Type B pancreatic cell (in vitro differentiated cells): ENCODE data around the gene CACNG8. TPM values are rescaled to one million over a fixed set of nuclear protein-coding genes. Genes with fewer than 3 reads are reported as not detected.

Experiments
- DNase-seq: peaks from one replicate; pipeline ENCODE4 v3.0.0; 2021; ENCODE audit warnings: mixed read lengths; ENCODE audit not compliant: unreplicated experiment; ENCODE audit errors: extremely low spot score
- H3K27ac Mint-ChIP-seq: 2 replicates; pipeline ENCODE4 v1.8.0; 2021; ENCODE audit warnings: mild to moderate bottlenecking, mixed read lengths
- H3K27me3 Mint-ChIP-seq: 2 replicates; pipeline ENCODE4 v1.8.0; 2021; ENCODE audit warnings: mixed read lengths
- H3K36me3 Mint-ChIP-seq: 2 replicates; pipeline ENCODE4 v1.8.0; 2021; ENCODE audit warnings: mixed read lengths
- H3K4me1 Mint-ChIP-seq: one replicate; pipeline ENCODE4 v1.8.0; 2021; ENCODE audit warnings: mixed read lengths; ENCODE audit not compliant: unreplicated experiment
- H3K4me3 Mint-ChIP-seq: 2 replicates; pipeline ENCODE4 v1.8.0; 2021; ENCODE audit warnings: mild to moderate bottlenecking, mixed read lengths
- H3K9me3 Mint-ChIP-seq: 2 replicates; pipeline ENCODE4 v1.8.0; 2021; ENCODE audit warnings: mixed read lengths
- total RNA-seq: library from RNA; stranded (reverse); gene quantifications from 2 replicates; pipeline ENCODE4 v1.2.1, GENCODE V29; 2021; ENCODE audit warnings: low replicate concordance
- TF ChIP-seq, protein P1 (sequence below): fragments of 200-600 bp; sonication (generic); conservative IDR thresholded peaks from 2 replicates; pipeline ENCODE4 v1.5.0; 2021; ENCODE audit warnings: antibody characterized with exemption, mild to moderate bottlenecking

Gene CACNG8
- total RNA-seq, 1 donor from 2014 or later = 0.97 TPM

DNA sequence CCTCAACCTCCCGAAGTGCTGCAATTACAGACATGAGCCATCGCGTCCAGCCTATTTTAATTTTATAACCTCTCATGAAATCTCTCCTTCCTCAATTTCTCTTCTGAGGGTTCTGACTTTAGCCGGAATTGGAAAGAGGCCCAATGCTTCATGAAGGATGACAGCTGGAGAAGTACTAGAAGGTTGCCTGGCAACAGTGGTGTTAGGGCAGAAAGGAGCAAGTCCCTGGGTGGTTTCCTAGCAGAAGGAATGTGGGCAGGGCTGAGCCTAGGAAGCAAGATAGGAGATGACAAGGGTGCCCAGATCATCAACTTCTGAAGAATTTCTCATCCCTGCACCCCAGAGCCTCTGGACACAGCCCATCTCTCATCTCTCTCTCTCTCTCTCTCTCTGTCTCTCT is 54.5 kb downstream of the CACNG8 start:
- Mint-ChIP-seq H3K27ac (no peak overlapping the region), H3K36me3 (no peaks in the 10 kb centered on the region), H3K27me3 (peaks cover 17% of the 10 kb centered on the region), H3K4me3 (no peak overlapping the region), H3K4me1 (no peaks in the 10 kb centered on the region), H3K9me3 (no peaks in the 10 kb centered on the region)
- DNase-seq = no peak
- TF ChIP-seq, protein P1, sequence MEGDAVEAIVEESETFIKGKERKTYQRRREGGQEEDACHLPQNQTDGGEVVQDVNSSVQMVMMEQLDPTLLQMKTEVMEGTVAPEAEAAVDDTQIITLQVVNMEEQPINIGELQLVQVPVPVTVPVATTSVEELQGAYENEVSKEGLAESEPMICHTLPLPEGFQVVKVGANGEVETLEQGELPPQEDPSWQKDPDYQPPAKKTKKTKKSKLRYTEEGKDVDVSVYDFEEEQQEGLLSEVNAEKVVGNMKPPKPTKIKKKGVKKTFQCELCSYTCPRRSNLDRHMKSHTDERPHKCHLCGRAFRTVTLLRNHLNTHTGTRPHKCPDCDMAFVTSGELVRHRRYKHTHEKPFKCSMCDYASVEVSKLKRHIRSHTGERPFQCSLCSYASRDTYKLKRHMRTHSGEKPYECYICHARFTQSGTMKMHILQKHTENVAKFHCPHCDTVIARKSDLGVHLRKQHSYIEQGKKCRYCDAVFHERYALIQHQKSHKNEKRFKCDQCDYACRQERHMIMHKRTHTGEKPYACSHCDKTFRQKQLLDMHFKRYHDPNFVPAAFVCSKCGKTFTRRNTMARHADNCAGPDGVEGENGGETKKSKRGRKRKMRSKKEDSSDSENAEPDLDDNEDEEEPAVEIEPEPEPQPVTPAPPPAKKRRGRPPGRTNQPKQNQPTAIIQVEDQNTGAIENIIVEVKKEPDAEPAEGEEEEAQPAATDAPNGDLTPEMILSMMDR = no peak

DNA sequence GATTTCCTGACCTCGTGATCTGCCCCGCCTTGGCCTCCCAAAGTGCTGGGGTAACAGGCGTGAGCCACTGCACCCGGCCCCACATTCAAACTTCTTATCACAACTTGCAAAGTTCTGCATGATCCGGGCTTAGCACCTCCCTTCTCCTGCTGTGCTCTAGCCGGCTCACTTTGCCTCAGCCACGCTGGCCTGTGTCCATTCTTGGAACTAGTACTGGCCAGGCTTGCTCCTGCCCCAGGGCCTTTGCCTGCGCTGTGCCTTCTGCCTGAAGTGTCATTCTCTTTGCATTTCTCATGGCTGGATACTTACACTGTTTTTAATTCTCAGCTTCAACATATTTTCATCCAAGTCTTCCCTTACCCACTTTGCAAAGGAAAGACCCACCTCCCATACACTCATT is 58.6 kb downstream of the CACNG8 start:
- no peaks in the 10 kb centered on the region for H3K9me3 Mint-ChIP-seq
- H3K27me3 Mint-ChIP-seq = peaks cover 9% of the 10 kb centered on the region
- no peak overlapping the region for H3K4me3 Mint-ChIP-seq
- H3K27ac Mint-ChIP-seq = no peak overlapping the region
- TF ChIP-seq, protein P1 = no peak
- H3K36me3 Mint-ChIP-seq = no peaks in the 10 kb centered on the region
- no peaks in the 10 kb centered on the region for H3K4me1 Mint-ChIP-seq
- DNase-seq = no peak

DNA sequence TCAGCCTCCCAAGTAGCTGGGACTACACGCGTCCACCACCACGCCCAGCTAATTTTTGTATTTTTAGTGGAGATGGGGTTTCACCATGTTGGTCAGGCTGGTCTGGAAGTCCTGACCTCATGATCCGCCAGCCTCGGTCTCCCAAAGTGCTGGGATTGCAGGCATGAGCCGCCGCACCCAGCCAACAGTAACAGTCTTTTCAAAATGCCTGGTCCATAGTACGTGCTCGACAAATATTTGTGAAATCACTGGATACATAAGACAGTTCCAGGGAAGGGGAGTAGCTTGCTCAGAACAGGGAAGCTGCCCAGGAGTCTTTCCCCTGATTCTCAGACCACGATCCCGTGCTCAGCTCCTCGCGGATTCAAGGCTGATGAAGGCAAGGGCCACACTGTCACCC is 59.2 kb downstream of the CACNG8 start:
- Mint-ChIP-seq H3K9me3 (no peaks in the 10 kb centered on the region), H3K27ac (no peak overlapping the region), H3K4me3 (no peak overlapping the region), H3K4me1 (no peaks in the 10 kb centered on the region), H3K36me3 (no peaks in the 10 kb centered on the region), H3K27me3 (peaks cover 9% of the 10 kb centered on the region)
- TF ChIP-seq, protein P1 = no peak
- no peak for DNase-seq

DNA sequence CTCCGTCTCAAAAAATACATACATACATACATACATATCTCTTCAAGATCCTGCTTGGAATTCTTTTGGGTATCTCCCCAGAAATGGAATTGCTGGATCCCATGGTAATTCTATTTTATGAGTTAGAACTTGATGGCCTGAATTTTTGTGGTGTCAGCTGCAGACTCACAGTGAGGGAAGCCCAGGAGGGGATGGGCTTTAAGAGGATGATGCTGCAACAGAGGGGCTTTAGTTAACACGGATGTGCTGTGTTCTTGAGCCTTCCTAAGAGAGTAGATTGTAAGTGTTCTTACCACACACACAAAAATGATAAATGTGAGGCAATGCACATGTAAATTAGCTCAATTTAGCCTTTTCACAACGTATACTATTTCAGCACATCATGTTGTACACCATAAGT is 60.5 kb downstream of the CACNG8 start:
- TF ChIP-seq, protein P1 = no peak
- Mint-ChIP-seq H3K4me1 (no peaks in the 10 kb centered on the region), H3K9me3 (no peaks in the 10 kb centered on the region), H3K4me3 (no peak overlapping the region), H3K27me3 (peaks cover 9% of the 10 kb centered on the region), H3K36me3 (no peaks in the 10 kb centered on the region), H3K27ac (no peak overlapping the region)
- DNase-seq = no peak

DNA sequence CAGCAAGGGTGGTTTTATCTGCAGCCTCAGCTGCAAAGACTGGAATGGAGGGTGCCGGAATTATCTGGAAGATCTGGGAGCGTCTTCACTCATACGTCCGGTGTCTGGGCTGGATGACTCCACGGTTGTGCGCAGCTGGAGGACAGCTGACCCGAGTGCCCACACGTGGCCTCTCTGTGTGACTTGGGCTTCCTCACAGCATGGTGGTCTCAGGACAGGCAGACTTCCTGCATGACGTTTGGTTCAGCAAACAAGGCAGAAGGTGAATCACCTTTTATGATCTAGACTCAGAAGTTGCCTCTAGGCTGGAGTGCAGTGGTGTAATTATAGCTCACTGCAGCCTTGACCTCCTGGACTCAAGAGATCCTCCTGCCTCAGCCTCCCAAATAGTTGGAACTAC is 61.9 kb downstream of the CACNG8 start:
- no peak overlapping the region for H3K27ac Mint-ChIP-seq
- no peak overlapping the region for H3K4me3 Mint-ChIP-seq
- no peaks in the 10 kb centered on the region for H3K4me1 Mint-ChIP-seq
- peaks cover 15% of the 10 kb centered on the region for H3K27me3 Mint-ChIP-seq
- no peaks in the 10 kb centered on the region for H3K36me3 Mint-ChIP-seq
- DNase-seq = no peak
- H3K9me3 Mint-ChIP-seq = no peaks in the 10 kb centered on the region
- TF ChIP-seq, protein P1 = no peak

DNA sequence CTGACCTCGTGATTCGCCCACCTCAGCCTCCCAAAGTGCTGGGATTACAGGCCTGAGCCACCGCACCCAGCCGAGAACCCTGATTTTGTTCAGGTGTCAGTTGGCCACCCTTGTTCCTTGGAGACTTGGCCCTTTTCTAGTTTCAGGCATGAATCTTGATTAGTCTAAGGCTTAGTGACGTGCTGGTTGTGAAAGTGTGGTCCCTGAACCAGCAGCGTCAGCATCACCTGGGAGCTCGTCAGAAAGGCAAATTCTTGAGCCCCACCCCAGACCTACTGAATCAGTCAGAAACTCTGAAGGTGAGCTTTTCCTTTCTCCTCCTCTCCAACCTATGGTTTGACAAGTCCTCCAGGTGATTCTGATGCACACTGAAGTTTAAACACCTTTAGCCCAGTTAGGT is 63.9 kb downstream of the CACNG8 start:
- H3K27me3 Mint-ChIP-seq = peaks cover 23% of the 10 kb centered on the region
- no peak overlapping the region for H3K27ac Mint-ChIP-seq
- no peak for DNase-seq
- H3K4me1 Mint-ChIP-seq = no peaks in the 10 kb centered on the region
- TF ChIP-seq, protein P1 = no peak
- H3K4me3 Mint-ChIP-seq = no peak overlapping the region
- no peaks in the 10 kb centered on the region for H3K36me3 Mint-ChIP-seq
- no peaks in the 10 kb centered on the region for H3K9me3 Mint-ChIP-seq
